ENCODE measurements around the gene NDUFB2.

NDUFB2 gene

DNA sequence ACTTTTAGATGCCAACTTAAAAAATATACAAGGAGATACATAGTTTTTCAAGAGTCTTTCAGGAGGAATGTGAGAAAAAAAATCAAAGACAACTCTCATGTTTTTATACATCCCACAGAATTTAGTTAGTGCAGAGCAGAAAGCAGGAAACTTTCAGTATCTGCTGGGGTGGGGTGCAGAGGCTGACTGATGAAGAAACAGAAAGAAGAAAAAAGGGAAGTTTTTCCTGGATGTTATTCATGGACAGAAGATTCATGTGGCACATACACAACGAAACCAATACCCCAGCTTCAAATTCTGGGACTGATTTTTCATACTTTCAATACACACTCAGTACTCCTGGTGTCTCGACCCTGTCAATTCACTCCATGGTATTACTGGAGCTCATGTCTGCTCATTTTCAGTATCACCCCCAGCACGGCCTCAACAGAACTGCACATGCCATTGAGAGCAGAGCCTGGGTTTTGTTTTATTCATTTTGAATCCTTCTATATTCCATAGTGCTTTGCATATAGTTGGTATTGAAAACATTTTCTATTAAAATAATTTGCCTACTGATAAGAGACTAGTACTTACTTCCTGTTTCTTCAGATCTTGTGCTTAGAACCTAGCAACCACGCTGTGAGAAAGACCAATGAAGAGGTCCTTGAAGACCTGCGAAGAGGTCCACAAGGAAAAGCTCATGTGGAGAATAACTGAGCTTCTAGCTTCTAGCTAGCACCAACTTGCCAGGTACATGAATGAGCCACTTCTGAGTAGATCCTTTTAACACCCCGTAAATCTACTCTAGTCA, 49.0 kb downstream of the NDUFB2 start:
- Histone ChIP-seq H3K36me3 (ENCODE audit: control insufficient read depth in 2 of 2, insufficient read depth in 1 of 2, low read length in 2 of 2) (peaks cover 0 to 29% of the 10 kb centered on the region in 2 experiments; a peak in 1 of 3 replicates), H3K4me3 (ENCODE audit: low read depth, low read length) (no peak overlapping the region), H3K27ac (ENCODE audit: extremely low read depth, low read depth, low read length) (no peak overlapping the region), H3K4me1 (ENCODE audit: control insufficient read depth, insufficient read depth, low read length) (no peaks in the 10 kb centered on the region), H3K9me3 (ENCODE audit: control insufficient read depth, insufficient read depth, low read depth, low read length) (no peaks in the 10 kb centered on the region)
- ChIA-PET POLR2A (no interaction called here), CTCF (no interaction called here)
- TF ChIP-seq, protein P1, sequence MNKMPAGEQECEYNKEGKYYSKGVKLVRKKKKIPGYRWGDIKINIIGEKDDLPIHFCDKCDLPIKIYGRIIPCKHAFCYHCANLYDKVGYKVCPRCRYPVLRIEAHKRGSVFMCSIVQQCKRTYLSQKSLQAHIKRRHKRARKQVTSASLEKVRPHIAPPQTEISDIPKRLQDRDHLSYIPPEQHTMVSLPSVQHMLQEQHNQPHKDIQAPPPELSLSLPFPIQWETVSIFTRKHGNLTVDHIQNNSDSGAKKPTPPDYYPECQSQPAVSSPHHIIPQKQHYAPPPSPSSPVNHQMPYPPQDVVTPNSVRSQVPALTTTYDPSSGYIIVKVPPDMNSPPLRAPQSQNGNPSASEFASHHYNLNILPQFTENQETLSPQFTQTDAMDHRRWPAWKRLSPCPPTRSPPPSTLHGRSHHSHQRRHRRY (tag by site-specific recombination; IDR thresholded peaks at IDR 0.05): no peak
- no peak for TF ChIP-seq OVOL3 (tag by site-specific recombination; IDR thresholded peaks at IDR 0.05)
- no peak for TF ChIP-seq ZFP3 (tag by site-specific recombination; IDR thresholded peaks at IDR 0.05; ENCODE audit: low read depth)
- TF ChIP-seq ZNF112 (tag by site-specific recombination; IDR thresholded peaks at IDR 0.05): no peak
- TF ChIP-seq, protein P2, sequence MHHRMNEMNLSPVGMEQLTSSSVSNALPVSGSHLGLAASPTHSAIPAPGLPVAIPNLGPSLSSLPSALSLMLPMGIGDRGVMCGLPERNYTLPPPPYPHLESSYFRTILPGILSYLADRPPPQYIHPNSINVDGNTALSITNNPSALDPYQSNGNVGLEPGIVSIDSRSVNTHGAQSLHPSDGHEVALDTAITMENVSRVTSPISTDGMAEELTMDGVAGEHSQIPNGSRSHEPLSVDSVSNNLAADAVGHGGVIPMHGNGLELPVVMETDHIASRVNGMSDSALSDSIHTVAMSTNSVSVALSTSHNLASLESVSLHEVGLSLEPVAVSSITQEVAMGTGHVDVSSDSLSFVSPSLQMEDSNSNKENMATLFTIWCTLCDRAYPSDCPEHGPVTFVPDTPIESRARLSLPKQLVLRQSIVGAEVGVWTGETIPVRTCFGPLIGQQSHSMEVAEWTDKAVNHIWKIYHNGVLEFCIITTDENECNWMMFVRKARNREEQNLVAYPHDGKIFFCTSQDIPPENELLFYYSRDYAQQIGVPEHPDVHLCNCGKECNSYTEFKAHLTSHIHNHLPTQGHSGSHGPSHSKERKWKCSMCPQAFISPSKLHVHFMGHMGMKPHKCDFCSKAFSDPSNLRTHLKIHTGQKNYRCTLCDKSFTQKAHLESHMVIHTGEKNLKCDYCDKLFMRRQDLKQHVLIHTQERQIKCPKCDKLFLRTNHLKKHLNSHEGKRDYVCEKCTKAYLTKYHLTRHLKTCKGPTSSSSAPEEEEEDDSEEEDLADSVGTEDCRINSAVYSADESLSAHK (tag by site-specific recombination; IDR thresholded peaks at IDR 0.05): no peak
- no peak for TF ChIP-seq ZNF658 (tag by site-specific recombination; IDR thresholded peaks at IDR 0.05)
- no peak for TF ChIP-seq ZNF514 (tag by site-specific recombination; IDR thresholded peaks at IDR 0.05)
- TF ChIP-seq ZNF521 (tag by site-specific recombination; IDR thresholded peaks at IDR 0.05): no peak
- TF ChIP-seq ZNF335 (tag by site-specific recombination; conservative IDR thresholded peaks at IDR 0.05): no peak
- TF ChIP-seq ZNF830 (tag by site-specific recombination; IDR thresholded peaks at IDR 0.05; ENCODE audit: low read depth): no peak
- TF ChIP-seq, protein P3, sequence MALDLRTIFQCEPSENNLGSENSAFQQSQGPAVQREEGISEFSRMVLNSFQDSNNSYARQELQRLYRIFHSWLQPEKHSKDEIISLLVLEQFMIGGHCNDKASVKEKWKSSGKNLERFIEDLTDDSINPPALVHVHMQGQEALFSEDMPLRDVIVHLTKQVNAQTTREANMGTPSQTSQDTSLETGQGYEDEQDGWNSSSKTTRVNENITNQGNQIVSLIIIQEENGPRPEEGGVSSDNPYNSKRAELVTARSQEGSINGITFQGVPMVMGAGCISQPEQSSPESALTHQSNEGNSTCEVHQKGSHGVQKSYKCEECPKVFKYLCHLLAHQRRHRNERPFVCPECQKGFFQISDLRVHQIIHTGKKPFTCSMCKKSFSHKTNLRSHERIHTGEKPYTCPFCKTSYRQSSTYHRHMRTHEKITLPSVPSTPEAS (tag by site-specific recombination; IDR thresholded peaks at IDR 0.05): no peak

DNA sequence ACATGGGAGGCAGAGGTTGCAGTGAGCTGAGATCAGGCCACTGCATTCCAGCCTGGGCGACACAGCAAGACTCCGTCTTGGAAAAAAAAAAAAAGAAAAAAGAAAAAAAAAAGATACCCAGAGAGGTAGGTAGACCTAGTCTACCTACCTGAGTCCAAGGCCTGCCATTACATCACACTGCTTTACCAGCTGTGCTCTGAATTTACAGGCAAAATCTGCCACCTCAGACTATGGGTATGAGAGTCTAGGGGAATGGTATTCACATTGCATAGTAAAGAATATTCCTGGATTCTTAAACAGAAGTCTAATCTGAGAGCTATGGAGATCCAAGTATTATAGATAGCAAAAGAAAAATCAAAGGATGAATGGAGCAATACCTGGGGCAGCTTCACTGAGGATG, 50.2 kb downstream of the NDUFB2 start:
- POLR2A ChIA-PET: no interaction called here
- peaks cover 0 to 29% of the 10 kb centered on the region in 2 experiments; a peak in 1 of 3 replicates for H3K36me3 ChIP-seq (ENCODE audit: control insufficient read depth in 2 of 2, insufficient read depth in 1 of 2, low read length in 2 of 2)
- CTCF ChIA-PET: no interaction called here
- no peaks in the 10 kb centered on the region for H3K9me3 ChIP-seq (ENCODE audit: control insufficient read depth, insufficient read depth, low read depth, low read length)
- H3K27ac ChIP-seq (ENCODE audit: extremely low read depth, low read depth, low read length): no peak overlapping the region
- TF ChIP-seq, protein P4, sequence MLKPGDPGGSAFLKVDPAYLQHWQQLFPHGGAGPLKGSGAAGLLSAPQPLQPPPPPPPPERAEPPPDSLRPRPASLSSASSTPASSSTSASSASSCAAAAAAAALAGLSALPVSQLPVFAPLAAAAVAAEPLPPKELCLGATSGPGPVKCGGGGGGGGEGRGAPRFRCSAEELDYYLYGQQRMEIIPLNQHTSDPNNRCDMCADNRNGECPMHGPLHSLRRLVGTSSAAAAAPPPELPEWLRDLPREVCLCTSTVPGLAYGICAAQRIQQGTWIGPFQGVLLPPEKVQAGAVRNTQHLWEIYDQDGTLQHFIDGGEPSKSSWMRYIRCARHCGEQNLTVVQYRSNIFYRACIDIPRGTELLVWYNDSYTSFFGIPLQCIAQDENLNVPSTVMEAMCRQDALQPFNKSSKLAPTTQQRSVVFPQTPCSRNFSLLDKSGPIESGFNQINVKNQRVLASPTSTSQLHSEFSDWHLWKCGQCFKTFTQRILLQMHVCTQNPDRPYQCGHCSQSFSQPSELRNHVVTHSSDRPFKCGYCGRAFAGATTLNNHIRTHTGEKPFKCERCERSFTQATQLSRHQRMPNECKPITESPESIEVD (tag by site-specific recombination; IDR thresholded peaks at IDR 0.05): no peak
- no peak for TF ChIP-seq ZNF2 (tag by site-specific recombination; IDR thresholded peaks at IDR 0.05)
- TF ChIP-seq, protein P1 (tag by site-specific recombination; IDR thresholded peaks at IDR 0.05): no peak
- no peak for TF ChIP-seq ZNF248 (tag by site-specific recombination; IDR thresholded peaks at IDR 0.05)
- no peak overlapping the region for H3K4me3 ChIP-seq (ENCODE audit: low read depth, low read length)
- H3K4me1 ChIP-seq (ENCODE audit: control insufficient read depth, insufficient read depth, low read length): no peaks in the 10 kb centered on the region
